Activated CD4-positive, alpha-beta T cell treated with anti-CD3 and anti-CD28 coated beads, Interleukin-2, amount 10 ng/mL, durations not matched to agents 24 days and 14 days (primary cell): ENCODE data around the gene XPO5. TPM values are rescaled to one million over a fixed set of nuclear protein-coding genes. Genes with fewer than 3 reads are reported as not detected.
"Not testable (repeated sequence)": the region's sequence is repeated elsewhere in the genome, so short reads cannot be mapped to it uniquely, and the experiment has no call there.

Experiments used
- DNase-seq: peaks from one replicate; pipeline ENCODE4 v3.0.0; 2022
- H3K27ac Mint-ChIP-seq: one replicate; pipeline ENCODE4 v1.8.0; 2022; ENCODE audit warnings: mild to moderate bottlenecking, mixed read lengths
- H3K27me3 Mint-ChIP-seq: one replicate; pipeline ENCODE4 v1.8.0; 2022; ENCODE audit warnings: mixed read lengths
- H3K36me3 Mint-ChIP-seq: one replicate; pipeline ENCODE4 v1.8.0; 2022; ENCODE audit warnings: low read depth, mild to moderate bottlenecking, mixed read lengths
- H3K4me1 Mint-ChIP-seq: one replicate; pipeline ENCODE4 v1.8.0; 2021; ENCODE audit warnings: mixed read lengths
- H3K4me3 Mint-ChIP-seq: one replicate; pipeline ENCODE4 v1.8.0; 2022; ENCODE audit warnings: mild to moderate bottlenecking, moderate library complexity, mixed read lengths
- H3K9me3 Mint-ChIP-seq: one replicate; pipeline ENCODE4 v1.8.0; 2021; ENCODE audit warnings: mixed read lengths
- intact Hi-C: fragments of 100-400 bp; cut with micrococcal nuclease; formaldehyde crosslinking; loops from one replicate; pipeline ENCODE4 v1.15.1; 2023
- total RNA-seq: library from RNA; stranded (reverse); gene quantifications from 2 replicates; pipeline ENCODE4 v1.2.3, GENCODE V29; 2022

Gene XPO5
- total RNA-seq, 1 donor from 2014 or later: 143 TPM

GRCh38 chr6:43506171-43506570, 69.7 kb downstream of the XPO5 start:
- H3K36me3 Mint-ChIP-seq: peaks cover 37% of the 10 kb centered on the region
- no peak overlapping the region for H3K27ac Mint-ChIP-seq
- peaks cover 19% of the 10 kb centered on the region for H3K27me3 Mint-ChIP-seq
- no peaks in the 10 kb centered on the region for H3K9me3 Mint-ChIP-seq
- intact Hi-C loops: loop anchor here (1.0 to 2.0 kb wide), 3 partner anchors 52 to 243 kb away; no protein-coding TSS in a partner anchor
- H3K4me1 Mint-ChIP-seq: peaks cover 9% of the 10 kb centered on the region
- H3K4me3 Mint-ChIP-seq: no peak overlapping the region
- no peak for DNase-seq

DNA sequence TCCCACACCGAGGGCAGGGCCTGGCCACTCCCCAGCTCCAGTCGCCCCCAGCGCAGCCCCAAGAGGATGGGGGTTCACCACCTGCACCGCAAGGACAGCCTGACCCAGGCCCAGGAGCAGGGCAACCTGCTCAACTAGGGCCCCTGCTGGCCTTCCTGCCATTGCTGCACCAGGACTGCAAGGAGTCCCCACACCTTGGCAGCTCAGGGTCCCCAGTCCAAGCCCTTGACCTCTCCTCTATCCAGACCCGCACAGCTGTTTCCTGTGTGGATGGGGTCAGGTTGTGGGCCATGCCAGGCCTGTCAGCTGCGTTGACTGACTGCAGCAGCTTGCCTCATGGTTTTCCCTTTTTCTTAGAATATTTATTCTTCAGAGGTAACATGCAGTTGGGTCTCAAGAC, 70.1 kb downstream of the XPO5 start:
- no peak overlapping the region for H3K27ac Mint-ChIP-seq
- DNase-seq: no peak
- peaks cover 19% of the 10 kb centered on the region for H3K27me3 Mint-ChIP-seq
- no peak overlapping the region for H3K4me3 Mint-ChIP-seq
- intact Hi-C loops: loop anchor here (1.0 to 2.0 kb wide), 3 partner anchors 51 to 243 kb away; no protein-coding TSS in a partner anchor
- H3K36me3 Mint-ChIP-seq: peaks cover 35% of the 10 kb centered on the region
- H3K9me3 Mint-ChIP-seq: no peaks in the 10 kb centered on the region
- peaks cover 9% of the 10 kb centered on the region for H3K4me1 Mint-ChIP-seq

DNA sequence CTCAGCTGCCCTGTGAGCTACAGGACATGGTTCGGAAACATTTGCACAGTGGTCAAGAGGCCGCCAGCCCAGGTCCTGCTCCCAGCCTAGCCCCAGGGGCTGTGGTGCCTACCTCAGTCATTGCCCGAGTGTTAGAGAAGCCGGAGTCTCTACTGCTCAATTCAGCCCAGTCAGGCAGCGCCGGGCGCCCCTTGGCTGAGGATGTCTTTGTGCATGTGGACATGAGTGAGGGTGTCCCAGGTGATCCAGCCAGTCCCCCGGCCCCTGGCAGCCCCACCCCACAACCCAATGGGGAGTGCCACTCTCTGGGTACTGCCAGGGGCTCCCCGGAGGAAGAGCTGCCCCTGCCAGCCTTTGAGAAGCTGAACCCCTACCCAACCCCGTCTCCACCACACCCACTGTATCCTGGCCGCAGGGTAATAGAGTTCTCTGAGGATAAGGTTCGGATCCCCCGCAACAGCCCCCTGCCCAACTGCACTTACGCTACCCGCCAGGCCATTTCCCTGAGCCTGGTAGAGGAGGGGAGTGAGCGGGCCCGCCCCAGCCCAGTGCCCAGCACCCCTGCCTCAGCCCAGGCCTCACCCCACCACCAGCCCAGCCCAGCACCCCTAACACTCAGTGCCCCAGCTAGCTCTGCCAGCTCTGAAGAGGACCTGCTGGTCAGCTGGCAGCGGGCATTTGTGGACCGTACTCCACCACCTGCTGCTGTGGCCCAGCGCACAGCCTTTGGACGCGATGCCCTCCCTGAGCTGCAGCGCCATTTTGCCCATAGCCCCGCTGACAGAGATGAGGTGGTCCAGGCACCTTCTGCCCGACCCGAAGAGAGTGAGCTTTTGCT, 70.9 kb downstream of the XPO5 start:
- Mint-ChIP-seq H3K36me3 (peaks cover 36% of the 10 kb centered on the region), H3K27ac (no peak overlapping the region), H3K4me1 (peaks cover 9% of the 10 kb centered on the region), H3K27me3 (peaks cover 19% of the 10 kb centered on the region), H3K4me3 (no peak overlapping the region), H3K9me3 (no peaks in the 10 kb centered on the region)
- intact Hi-C loops: no loop called here
- DNase-seq: no peak

DNA sequence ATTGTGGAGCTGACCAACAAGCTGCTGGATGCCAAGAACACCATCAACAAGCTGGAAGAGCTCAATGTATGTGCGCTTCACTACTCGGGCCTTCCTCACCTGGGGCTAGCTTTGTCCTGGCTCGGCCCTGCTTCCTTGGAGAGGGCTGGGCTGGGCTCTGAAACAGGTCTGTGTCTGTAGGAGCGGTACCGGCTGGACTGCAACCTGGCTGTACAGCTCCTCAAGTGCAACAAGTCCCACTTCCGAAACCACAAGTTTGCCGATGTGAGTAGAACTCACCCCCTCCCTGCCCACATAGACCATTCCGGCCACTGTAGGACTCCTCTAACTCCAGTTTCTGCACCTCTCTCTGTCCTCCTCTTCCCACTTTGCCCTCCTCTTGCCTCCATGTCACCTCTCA, 72.4 kb downstream of the XPO5 start:
- Mint-ChIP-seq H3K4me1 (peaks cover under 1% of the 10 kb centered on the region), H3K27me3 (peaks cover 10% of the 10 kb centered on the region), H3K4me3 (no peak overlapping the region), H3K36me3 (peaks cover 37% of the 10 kb centered on the region), H3K9me3 (no peaks in the 10 kb centered on the region), H3K27ac (peak overlapping the region; percentile 3)
- intact Hi-C loops: no loop called here
- DNase-seq: no peak

DNA sequence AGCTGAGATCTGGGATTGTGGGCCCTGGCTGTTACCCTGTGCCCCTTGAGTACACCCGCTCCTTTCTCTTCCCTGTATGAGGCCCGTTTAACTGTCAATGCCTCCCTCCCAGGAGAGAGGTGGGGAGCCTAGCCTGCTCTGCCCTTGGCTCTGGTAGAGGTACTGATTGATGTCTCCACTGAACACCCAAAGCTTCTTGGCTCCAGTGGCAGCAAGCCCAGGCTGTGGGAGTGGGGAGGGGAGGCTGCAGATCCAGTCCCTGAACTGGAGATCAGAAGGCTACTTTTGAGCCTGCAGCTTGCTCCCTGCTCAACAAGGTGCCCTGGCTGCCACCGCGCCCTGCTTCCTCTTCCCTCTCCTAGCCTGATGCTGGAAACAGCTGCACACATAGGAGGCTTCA, 73.2 kb downstream of the XPO5 start:
- H3K9me3 Mint-ChIP-seq: no peaks in the 10 kb centered on the region
- intact Hi-C loops: no loop called here
- no peak overlapping the region for H3K4me3 Mint-ChIP-seq
- H3K27me3 Mint-ChIP-seq: peaks cover 2% of the 10 kb centered on the region
- H3K4me1 Mint-ChIP-seq: no peaks in the 10 kb centered on the region
- H3K36me3 Mint-ChIP-seq: peaks cover 37% of the 10 kb centered on the region
- H3K27ac Mint-ChIP-seq: no peak overlapping the region
- no peak for DNase-seq

DNA sequence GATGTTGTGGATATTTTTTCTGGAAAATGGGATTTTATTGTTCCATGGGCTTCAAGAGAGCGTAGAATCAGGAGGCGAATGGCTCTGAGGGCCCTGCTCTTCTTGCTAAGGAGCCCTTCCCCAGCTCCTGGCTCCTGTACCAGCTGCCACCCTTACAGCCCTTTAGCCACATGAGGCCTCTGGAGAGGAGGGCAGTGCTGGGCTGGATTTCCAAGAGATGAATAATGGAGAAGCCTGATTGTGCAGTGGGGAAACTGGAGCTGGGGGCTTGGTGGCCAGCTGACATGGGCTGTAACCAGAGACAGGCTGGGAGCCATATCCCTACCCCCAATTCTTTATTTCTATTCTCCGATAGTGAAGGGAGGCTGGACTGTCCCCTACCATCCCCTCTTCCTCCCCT, 74.9 kb downstream of the XPO5 start:
- H3K4me3 Mint-ChIP-seq: no peak overlapping the region
- H3K36me3 Mint-ChIP-seq: peaks cover 31% of the 10 kb centered on the region
- no peak for DNase-seq
- intact Hi-C loops: no loop called here
- no peaks in the 10 kb centered on the region for H3K4me1 Mint-ChIP-seq
- no peak overlapping the region for H3K27ac Mint-ChIP-seq
- no peaks in the 10 kb centered on the region for H3K9me3 Mint-ChIP-seq
- no peaks in the 10 kb centered on the region for H3K27me3 Mint-ChIP-seq

GRCh38 chr6:43499028-43499815, 76.6 kb downstream of the XPO5 start:
- Mint-ChIP-seq H3K36me3 (peaks cover 27% of the 10 kb centered on the region), H3K4me3 (no peak overlapping the region), H3K27ac (no peak overlapping the region), H3K9me3 (no peaks in the 10 kb centered on the region), H3K27me3 (no peaks in the 10 kb centered on the region), H3K4me1 (peaks cover 8% of the 10 kb centered on the region)
- no peak for DNase-seq
- intact Hi-C loops: no loop called here

DNA sequence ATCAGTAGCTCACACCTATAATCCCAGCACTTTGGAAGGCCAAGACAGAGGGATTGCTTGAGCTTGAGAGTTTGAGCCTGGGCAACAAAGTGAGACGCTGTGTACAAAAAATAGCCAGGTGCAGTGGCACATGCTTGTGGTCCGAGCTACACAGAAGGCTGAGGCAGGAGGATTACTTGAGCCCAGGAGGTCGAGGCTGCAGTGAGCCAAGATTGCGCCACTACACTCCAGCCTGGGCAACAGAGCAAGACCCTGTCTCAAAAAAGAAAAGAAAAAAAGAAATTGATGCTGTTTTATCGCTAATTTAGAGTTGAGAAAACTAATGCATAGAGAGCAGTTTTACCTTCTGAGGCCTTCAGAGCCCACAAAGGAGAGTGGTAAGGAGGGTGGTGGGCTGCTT, 77.5 kb downstream of the XPO5 start:
- H3K27me3 Mint-ChIP-seq, H3K27ac Mint-ChIP-seq: not testable (repeated sequence)
- peaks cover 23% of the 10 kb centered on the region for H3K36me3 Mint-ChIP-seq

GRCh38 chr6:43497689-43498088, 78.1 kb downstream of the XPO5 start:
- no peak for DNase-seq
- Mint-ChIP-seq H3K36me3 (peaks cover 21% of the 10 kb centered on the region), H3K9me3 (no peaks in the 10 kb centered on the region), H3K27ac (no peak overlapping the region), H3K4me1 (peaks cover 13% of the 10 kb centered on the region), H3K4me3 (no peak overlapping the region), H3K27me3 (no peaks in the 10 kb centered on the region)
- intact Hi-C loops: no loop called here

More for the DNA sequence above, 77.5 kb downstream of the XPO5 start:
- H3K4me3 Mint-ChIP-seq, DNase-seq, intact Hi-C loops, H3K9me3 Mint-ChIP-seq: not testable (repeated sequence)
- peaks cover 10% of the 10 kb centered on the region for H3K4me1 Mint-ChIP-seq

DNA sequence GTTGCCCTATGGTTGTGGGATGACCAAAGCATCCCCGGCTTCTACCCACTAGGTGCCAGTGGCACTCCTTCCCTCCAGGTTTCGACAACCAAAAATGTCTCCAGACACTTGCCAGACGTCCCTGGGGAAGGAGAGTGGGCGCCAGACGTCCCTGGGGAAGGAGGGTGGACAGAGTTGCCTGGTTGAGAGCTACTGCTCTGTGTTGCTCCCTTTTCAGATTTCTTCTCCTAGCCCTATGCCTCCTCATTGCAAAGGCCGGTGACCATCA, 78.8 kb downstream of the XPO5 start:
- intact Hi-C loops: no loop called here
- Mint-ChIP-seq H3K27ac (no peak overlapping the region), H3K9me3 (no peaks in the 10 kb centered on the region), H3K4me1 (peaks cover 13% of the 10 kb centered on the region), H3K4me3 (no peak overlapping the region), H3K36me3 (peaks cover 17% of the 10 kb centered on the region), H3K27me3 (no peaks in the 10 kb centered on the region)
- no peak for DNase-seq

DNA sequence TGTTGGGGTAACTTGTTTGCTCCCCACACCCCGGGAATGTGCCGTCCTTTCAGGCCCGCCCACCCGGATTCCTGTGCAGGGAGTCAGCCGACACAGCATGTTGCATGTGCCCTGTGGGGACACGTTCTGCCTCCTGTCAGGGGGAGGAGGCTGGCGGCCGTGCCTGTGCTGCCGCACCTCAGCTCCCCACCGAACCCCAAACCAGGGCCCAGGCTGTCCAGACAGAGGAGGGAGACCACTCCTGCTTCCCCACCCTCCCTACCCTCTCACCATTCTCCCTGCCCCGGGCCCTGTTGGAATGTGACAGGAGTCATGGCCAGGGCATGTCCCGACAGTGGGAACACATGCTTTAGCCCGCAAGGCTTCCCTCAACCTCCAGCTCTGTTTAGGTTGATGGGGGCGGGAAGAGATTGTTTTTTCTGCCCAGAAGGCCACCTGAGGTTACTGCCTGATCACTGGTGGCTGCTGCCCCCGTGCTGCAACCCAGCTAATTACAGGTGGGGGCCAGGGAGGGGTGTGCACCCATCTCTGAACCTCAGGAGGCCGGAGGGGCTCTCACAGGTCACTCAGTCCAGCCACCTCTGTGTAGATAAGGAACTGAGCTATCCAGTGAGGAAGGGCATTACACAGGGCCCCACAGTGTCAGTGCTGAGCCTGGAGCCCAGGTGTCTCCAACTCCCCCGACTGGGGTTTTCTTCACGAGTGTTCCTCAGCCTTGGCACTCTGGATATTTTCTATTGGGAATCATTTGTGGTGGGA, 79.3 kb downstream of the XPO5 start:
- H3K4me1 Mint-ChIP-seq: peaks cover 13% of the 10 kb centered on the region
- H3K9me3 Mint-ChIP-seq: no peaks in the 10 kb centered on the region
- intact Hi-C loops: no loop called here
- DNase-seq: peak; percentile 69
- no peak overlapping the region for H3K27ac Mint-ChIP-seq
- H3K4me3 Mint-ChIP-seq: no peak overlapping the region
- H3K27me3 Mint-ChIP-seq: no peaks in the 10 kb centered on the region
- H3K36me3 Mint-ChIP-seq: peaks cover 12% of the 10 kb centered on the region

DNA sequence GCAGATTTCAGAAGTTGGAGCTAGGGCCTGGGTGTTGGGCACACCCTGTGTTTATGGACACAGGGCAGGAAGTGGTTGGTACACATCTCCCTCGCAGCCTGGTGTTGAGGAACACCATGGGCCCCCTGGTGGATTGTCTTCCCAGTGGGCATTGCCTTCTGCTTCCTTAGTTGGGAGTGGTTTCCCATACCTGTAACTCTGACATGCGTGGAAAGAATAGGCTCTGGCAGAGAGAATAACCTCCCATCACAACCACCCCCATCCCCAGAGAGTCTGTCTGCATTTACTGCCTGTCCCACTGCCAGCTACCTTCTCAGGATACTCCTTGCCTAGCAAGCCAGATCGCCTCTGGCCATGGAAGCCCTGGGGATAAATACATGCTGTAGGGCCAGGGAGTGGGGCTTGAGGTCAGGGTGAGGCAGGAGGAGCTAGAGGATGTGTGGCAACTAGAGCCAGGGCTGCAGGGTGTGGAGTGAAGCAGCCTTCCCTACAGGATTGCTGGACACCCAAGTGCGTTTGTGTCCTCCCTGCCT, 80.4 kb downstream of the XPO5 start:
- DNase-seq: peak; percentile 68
- Mint-ChIP-seq H3K27ac (peak overlapping the region; percentile 43), H3K4me1 (peaks cover 13% of the 10 kb centered on the region), H3K36me3 (peaks cover 7% of the 10 kb centered on the region), H3K4me3 (no peak overlapping the region), H3K9me3 (no peaks in the 10 kb centered on the region), H3K27me3 (no peaks in the 10 kb centered on the region)
- intact Hi-C loops: no loop called here

DNA sequence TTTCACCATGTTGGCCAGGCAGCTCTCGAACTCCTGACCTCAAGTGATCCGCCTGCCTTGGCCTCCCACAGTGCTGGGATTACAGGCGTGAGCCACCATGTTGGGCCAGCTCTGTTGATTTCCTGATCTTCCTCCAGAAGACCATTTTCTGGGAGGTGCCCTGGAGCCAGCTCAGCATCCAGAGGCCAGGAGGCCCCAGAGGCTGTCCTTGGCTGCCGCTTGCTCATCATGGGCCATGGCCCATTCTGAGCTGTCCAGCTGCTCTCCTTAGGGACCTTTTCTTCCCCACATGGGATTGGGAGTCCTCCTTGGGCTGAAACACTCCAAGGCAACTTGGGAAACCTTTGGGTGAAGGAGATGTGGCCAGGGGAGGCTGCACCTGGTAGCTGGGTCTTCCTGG, 81.1 kb downstream of the XPO5 start:
- intact Hi-C loops: no loop called here
- H3K9me3 Mint-ChIP-seq: no peaks in the 10 kb centered on the region
- peaks cover 7% of the 10 kb centered on the region for H3K36me3 Mint-ChIP-seq
- H3K27ac Mint-ChIP-seq: no peak overlapping the region
- no peaks in the 10 kb centered on the region for H3K27me3 Mint-ChIP-seq
- H3K4me1 Mint-ChIP-seq: peaks cover 16% of the 10 kb centered on the region
- no peak for DNase-seq
- H3K4me3 Mint-ChIP-seq: no peak overlapping the region

GRCh38 chr6:43494321-43494720, 81.5 kb downstream of the XPO5 start:
- Mint-ChIP-seq H3K36me3 (peaks cover 5% of the 10 kb centered on the region), H3K27ac (no peak overlapping the region), H3K4me1 (peaks cover 16% of the 10 kb centered on the region), H3K4me3 (no peak overlapping the region), H3K9me3 (no peaks in the 10 kb centered on the region), H3K27me3 (no peaks in the 10 kb centered on the region)
- intact Hi-C loops: no loop called here
- no peak for DNase-seq
